ENCODE data around the gene OLIG3.

Gene OLIG3

GRCh38 chr6:137494281-137494987 is at the start of gene OLIG3:
OLIG3 (minus strand) TSS chr6:137494394; CDS start chr6:137494170, 224 bp downstream.
- no peak for DNase-seq

- no peak for DNase-seq
Measured at GRCh38 chr6:137543114-137543513, 48.9 kb upstream of the OLIG3 start.

GRCh38 chr6:137542713-137543112 is 48.5 kb upstream of the OLIG3 start:
- no peak for DNase-seq

GRCh38 chr6:137541534-137542063 is 47.4 kb upstream of the OLIG3 start:
- no peak for DNase-seq

- DNase-seq: no peak
Measured at GRCh38 chr6:137536104-137536773, 42.0 kb upstream of the OLIG3 start.

GRCh38 chr6:137531376-137532092 is 37.3 kb upstream of the OLIG3 start:
- no peak for DNase-seq

GRCh38 chr6:137530404-137530803 is 36.2 kb upstream of the OLIG3 start:
- no peak for DNase-seq

GRCh38 chr6:137522831-137523230 is 28.6 kb upstream of the OLIG3 start:
- DNase-seq: no peak

- DNase-seq: no peak
Measured at GRCh38 chr6:137522198-137522798, 28.1 kb upstream of the OLIG3 start.

- no peak for DNase-seq
Measured at GRCh38 chr6:137520520-137520919, 26.3 kb upstream of the OLIG3 start.

- DNase-seq: no peak
Measured at GRCh38 chr6:137519629-137520176, 25.5 kb upstream of the OLIG3 start.

GRCh38 chr6:137518386-137518983 is 24.3 kb upstream of the OLIG3 start:
- DNase-seq: no peak

GRCh38 chr6:137514418-137514817 is 20.2 kb upstream of the OLIG3 start:
- no peak for DNase-seq

GRCh38 chr6:137512757-137513605 is 18.8 kb upstream of the OLIG3 start:
- no peak for DNase-seq

- no peak for DNase-seq
Measured at GRCh38 chr6:137510923-137511322, 16.7 kb upstream of the OLIG3 start.

GRCh38 chr6:137498481-137499190 is 4.4 kb upstream of the OLIG3 start:
- DNase-seq: no peak

GRCh38 chr6:137497721-137498463 is 3.7 kb upstream of the OLIG3 start:
- no peak for DNase-seq

GRCh38 chr6:137496909-137497720 is 2.9 kb upstream of the OLIG3 start:
- DNase-seq: no peak

GRCh38 chr6:137496368-137496767 is 2.2 kb upstream of the OLIG3 start:
- no peak for DNase-seq
